ENCODE data around the gene UBFD1. TPM values are rescaled to one million over a fixed set of nuclear protein-coding genes. Genes with fewer than 3 reads are reported as not detected.

UBFD1 gene
- total RNA-seq, 3 donors from 2014 or later (not counting 1 experiment from before 2014, with no cell fraction given): 51.4 to 65.8 (median 63.6) TPM

- Mint-ChIP-seq H3K36me3 (peaks cover 10% of the 10 kb centered on the region), H3K9me3 (no peaks in the 10 kb centered on the region), H3K27ac (peak overlapping the region; percentile 90 to 94), H3K27me3 (ENCODE audit: low read depth in 2 of 2) (no peaks in the 10 kb centered on the region), H3K4me3 (peak overlapping the region; percentile 95), H3K4me1 (peaks cover 20 to 28% of the 10 kb centered on the region in 2 donors)
- peaks cover 27% of the 10 kb centered on the region for H3K36me3 ChIP-seq (ENCODE audit: control insufficient read depth, insufficient read depth, low read length)
- ATAC-seq: peak; percentile 11 to 18 (median 13)
- peaks cover 19% of the 10 kb centered on the region for H3K4me1 ChIP-seq (ENCODE audit: control insufficient read depth, insufficient read depth, low read length)
- TF ChIP-seq CTCF (IDR thresholded peaks at IDR 0.05): no peak
- no peaks in the 10 kb centered on the region for H3K9me3 ChIP-seq (ENCODE audit: control insufficient read depth, insufficient read depth, low read length)
- intact Hi-C loops (cut with micrococcal nuclease): loop anchor here (1.0 to 5.0 kb wide), 4 partner anchors 38 to 106 kb away; partner anchors contain the start of genes COG7, DCTN5, NDUFAB1 and PALB2
- H3K27me3 ChIP-seq (ENCODE audit: control insufficient read depth, insufficient read depth, low read length): no peaks in the 10 kb centered on the region
- peak overlapping the region; percentile 75 for H3K4me3 ChIP-seq (ENCODE audit: low read length)
- H3K27ac ChIP-seq (ENCODE audit: low read length): peak overlapping the region; percentile 74
- DNase-seq: peak in 1 of 2 donors; percentile 36
- WGBS (ENCODE audit: insufficient coverage): 2% methylated on average over 59 of the region's 60 CpGs
Measured at GRCh38 chr16:23557779-23558702, 514 bp downstream of the UBFD1 start.

GRCh38 chr16:23561586-23561985, 4.1 kb downstream of the UBFD1 start:
- H3K9me3 ChIP-seq (ENCODE audit: control insufficient read depth, insufficient read depth, low read length): no peaks in the 10 kb centered on the region
- H3K4me3 ChIP-seq (ENCODE audit: low read length): no peak overlapping the region
- Mint-ChIP-seq H3K4me3 (no peak overlapping the region), H3K27me3 (ENCODE audit: low read depth in 2 of 2) (no peaks in the 10 kb centered on the region), H3K4me1 (peaks cover 16 to 24% of the 10 kb centered on the region in 2 donors), H3K9me3 (no peaks in the 10 kb centered on the region), H3K36me3 (peaks cover 23% of the 10 kb centered on the region), H3K27ac (peak overlapping the region in 1 of 2 donors; percentile 54)
- peaks cover 53% of the 10 kb centered on the region for H3K36me3 ChIP-seq (ENCODE audit: control insufficient read depth, insufficient read depth, low read length)
- no peaks in the 10 kb centered on the region for H3K27me3 ChIP-seq (ENCODE audit: control insufficient read depth, insufficient read depth, low read length)
- DNase-seq: no peak
- H3K27ac ChIP-seq (ENCODE audit: low read length): no peak overlapping the region
- intact Hi-C loops (cut with micrococcal nuclease): no loop called here
- peaks cover 13% of the 10 kb centered on the region for H3K4me1 ChIP-seq (ENCODE audit: control insufficient read depth, insufficient read depth, low read length)
- no peak for ATAC-seq
- TF ChIP-seq CTCF (IDR thresholded peaks at IDR 0.05): no peak
- WGBS (ENCODE audit: insufficient coverage): 85% methylated on average over 5 of the region's 5 CpGs

- Mint-ChIP-seq H3K4me3 (no peak overlapping the region), H3K4me1 (peaks cover 10 to 19% of the 10 kb centered on the region in 2 donors), H3K36me3 (peaks cover 23% of the 10 kb centered on the region), H3K27me3 (ENCODE audit: low read depth in 2 of 2) (no peaks in the 10 kb centered on the region), H3K27ac (peak overlapping the region in 1 of 2 donors; percentile 54), H3K9me3 (no peaks in the 10 kb centered on the region)
- no peaks in the 10 kb centered on the region for H3K27me3 ChIP-seq (ENCODE audit: control insufficient read depth, insufficient read depth, low read length)
- H3K4me3 ChIP-seq (ENCODE audit: low read length): no peak overlapping the region
- peaks cover 62% of the 10 kb centered on the region for H3K36me3 ChIP-seq (ENCODE audit: control insufficient read depth, insufficient read depth, low read length)
- no peak for DNase-seq
- intact Hi-C loops (cut with micrococcal nuclease): no loop called here
- H3K9me3 ChIP-seq (ENCODE audit: control insufficient read depth, insufficient read depth, low read length): no peaks in the 10 kb centered on the region
- H3K4me1 ChIP-seq (ENCODE audit: control insufficient read depth, insufficient read depth, low read length): peaks cover 8% of the 10 kb centered on the region
- ATAC-seq: no peak
- 97% methylated on average over 13 of the region's 13 CpGs for WGBS (ENCODE audit: insufficient coverage)
- no peak overlapping the region for H3K27ac ChIP-seq (ENCODE audit: low read length)
- TF ChIP-seq CTCF (IDR thresholded peaks at IDR 0.05): no peak
Measured at GRCh38 chr16:23562505-23562904, 5.0 kb downstream of the UBFD1 start.

All from natural killer cell (primary cell).